GM12892 (cell line): ENCODE data around the gene SMARCB1.

Experiments used
- POLR2AphosphoS5 ChIP-seq: IDR thresholded peaks from 2 replicates; pipeline ENCODE4 v1.6.1; 2011; ENCODE audit warnings: low read depth, low read length, control low read depth
- TAF1 ChIP-seq: IDR thresholded peaks from 2 replicates; pipeline ENCODE4 v1.6.1; 2011; ENCODE audit warnings: low read depth, mild to moderate bottlenecking, control low read depth, low read length, borderline replicate concordance

DNA sequence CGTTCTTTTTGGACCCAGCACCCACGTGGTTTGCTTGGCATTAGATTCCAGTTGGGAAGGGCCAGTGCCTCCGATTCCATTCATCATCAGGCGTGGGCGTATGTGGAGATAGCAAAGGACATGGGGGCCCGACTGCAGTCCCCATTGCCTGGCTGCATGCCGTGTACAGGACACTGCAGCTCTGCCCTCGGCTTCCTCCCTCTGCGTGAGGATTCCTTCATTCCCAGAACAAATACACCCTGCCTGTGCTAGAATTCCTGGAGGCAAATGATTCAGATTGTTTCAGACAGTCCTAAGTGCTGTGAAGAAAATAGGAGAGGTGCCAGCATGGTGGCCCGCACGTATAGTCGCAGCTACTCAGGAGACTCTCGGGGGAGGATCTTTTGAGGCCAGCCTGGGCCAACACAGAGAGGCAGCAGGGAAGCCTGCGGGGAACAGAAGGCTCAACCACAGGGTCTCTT lies 36.6 kb downstream of the SMARCB1 start:
- no peak for TF ChIP-seq POLR2AphosphoS5
- TF ChIP-seq TAF1 = no peak
